ENCODE results near the gene PRKCA. TPM values are rescaled to one million over a fixed set of nuclear protein-coding genes. Genes with fewer than 3 reads are reported as not detected.

Gene PRKCA
- total RNA-seq, 1 donor from 2014 or later, result 16.4 TPM

GRCh38 chr17:66789093-66789492 lies 486.7 kb downstream of the PRKCA start:
- H3K36me3 Mint-ChIP-seq (ENCODE audit: insufficient read depth), result peaks cover 2% of the 10 kb centered on the region
- no peak overlapping the region for H3K27ac Mint-ChIP-seq
- H3K27me3 Mint-ChIP-seq, result peaks cover 5% of the 10 kb centered on the region
- TF ChIP-seq CTCF (IDR thresholded peaks at IDR 0.05; ENCODE audit: unreplicated experiment), result no peak
- no peak for DNase-seq (ENCODE audit: low spot score, unreplicated experiment)
- no peaks in the 10 kb centered on the region for H3K9me3 Mint-ChIP-seq (ENCODE audit: low read depth)
- H3K4me3 Mint-ChIP-seq (ENCODE audit: low read depth), result no peak overlapping the region
- H3K4me1 Mint-ChIP-seq (ENCODE audit: low read depth), result peaks cover 12% of the 10 kb centered on the region

- no peak overlapping the region for H3K4me3 Mint-ChIP-seq (ENCODE audit: low read depth)
- peaks cover 2% of the 10 kb centered on the region for H3K36me3 Mint-ChIP-seq (ENCODE audit: insufficient read depth)
- no peak overlapping the region for H3K27ac Mint-ChIP-seq
- H3K4me1 Mint-ChIP-seq (ENCODE audit: low read depth), result peaks cover 12% of the 10 kb centered on the region
- H3K27me3 Mint-ChIP-seq, result peaks cover 5% of the 10 kb centered on the region
- no peaks in the 10 kb centered on the region for H3K9me3 Mint-ChIP-seq (ENCODE audit: low read depth)
- no peak for TF ChIP-seq CTCF (IDR thresholded peaks at IDR 0.05; ENCODE audit: unreplicated experiment)
- DNase-seq (ENCODE audit: low spot score, unreplicated experiment), result no peak
Measured at GRCh38 chr17:66789961-66790437, 487.6 kb downstream of the PRKCA start.

GRCh38 chr17:66790501-66791061 lies 488.2 kb downstream of the PRKCA start:
- no peak for DNase-seq (ENCODE audit: low spot score, unreplicated experiment)
- no peak overlapping the region for H3K27ac Mint-ChIP-seq
- H3K27me3 Mint-ChIP-seq, result peaks cover 5% of the 10 kb centered on the region
- peaks cover 12% of the 10 kb centered on the region for H3K4me1 Mint-ChIP-seq (ENCODE audit: low read depth)
- H3K4me3 Mint-ChIP-seq (ENCODE audit: low read depth), result no peak overlapping the region
- no peaks in the 10 kb centered on the region for H3K9me3 Mint-ChIP-seq (ENCODE audit: low read depth)
- peaks cover 2% of the 10 kb centered on the region for H3K36me3 Mint-ChIP-seq (ENCODE audit: insufficient read depth)
- no peak for TF ChIP-seq CTCF (IDR thresholded peaks at IDR 0.05; ENCODE audit: unreplicated experiment)

GRCh38 chr17:66791347-66791746 lies 488.9 kb downstream of the PRKCA start:
- no peak overlapping the region for H3K4me3 Mint-ChIP-seq (ENCODE audit: low read depth)
- H3K27ac Mint-ChIP-seq, result no peak overlapping the region
- no peak for DNase-seq (ENCODE audit: low spot score, unreplicated experiment)
- H3K27me3 Mint-ChIP-seq, result peaks cover 5% of the 10 kb centered on the region
- no peak for TF ChIP-seq CTCF (IDR thresholded peaks at IDR 0.05; ENCODE audit: unreplicated experiment)
- H3K36me3 Mint-ChIP-seq (ENCODE audit: insufficient read depth), result peaks cover 2% of the 10 kb centered on the region
- no peaks in the 10 kb centered on the region for H3K9me3 Mint-ChIP-seq (ENCODE audit: low read depth)
- peaks cover 12% of the 10 kb centered on the region for H3K4me1 Mint-ChIP-seq (ENCODE audit: low read depth)

GRCh38 chr17:66793814-66794213 lies 491.4 kb downstream of the PRKCA start:
- DNase-seq (ENCODE audit: low spot score, unreplicated experiment), result no peak
- no peak for TF ChIP-seq CTCF (IDR thresholded peaks at IDR 0.05; ENCODE audit: unreplicated experiment)
- Mint-ChIP-seq H3K4me3 (ENCODE audit: low read depth) (no peak overlapping the region), H3K4me1 (ENCODE audit: low read depth) (peaks cover 10% of the 10 kb centered on the region), H3K9me3 (ENCODE audit: low read depth) (no peaks in the 10 kb centered on the region), H3K36me3 (ENCODE audit: insufficient read depth) (peaks cover 2% of the 10 kb centered on the region), H3K27ac (no peak overlapping the region), H3K27me3 (peaks cover 5% of the 10 kb centered on the region)

Measured in progenitor cell of endocrine pancreas (in vitro differentiated cells).